Lower leg skin (tissue), 3 donors: ENCODE data around the gene KRT10.

Experiments used
- CTCF ChIP-seq, 3 donors: fragments of 450-650 bp; IDR thresholded peaks; one replicate each; pipeline ENCODE4 v1.5.1; 2016; ENCODE audit warnings: antibody characterized with exemption in 3 of 3, mild to moderate bottlenecking in 3 of 3, moderate library complexity in 2 of 3
- POLR2A ChIP-seq, 2 donors: fragments of 450-650 bp; IDR thresholded peaks; one replicate each; pipeline ENCODE4 v1.6.1; 2016 to 2017; ENCODE audit warnings: antibody characterized with exemption in 2 of 2, mild to moderate bottlenecking in 1 of 2, moderate library complexity in 1 of 2

- TF ChIP-seq CTCF (IDR thresholded peaks at IDR 0.05) (no peak), POLR2A (IDR thresholded peaks at IDR 0.05) (no peak)
These were observed 2.1 kb downstream of the KRT10 start for GRCh38 chr17:40820228-40820838.
